GM23248 (cell line): ENCODE measurements around the gene ADGRL1. TPM values are rescaled to one million over a fixed set of nuclear protein-coding genes. Genes with fewer than 3 reads are reported as not detected.

Experiments
- DNase-seq: peaks from one replicate; pipeline ENCODE4 v3.0.0-alpha.2; 2015
- H2AFZ ChIP-seq: fragments of 200-600 bp; sonication (generic); 2 replicates; pipeline ENCODE4 v1.6.1; 2016; ENCODE audit warnings: antibody characterized with exemption
- H3F3A ChIP-seq: fragments of 200-600 bp; sonication (generic); 2 replicates; pipeline ENCODE4 v1.6.1; 2016; ENCODE audit warnings: mild to moderate bottlenecking, antibody characterized with exemption, mixed run types; ENCODE audit not compliant: insufficient read depth
- H3K27ac ChIP-seq: fragments of 200-600 bp; sonication (generic); 2 replicates; pipeline ENCODE4 v1.5.1; 2016; ENCODE audit warnings: mild to moderate bottlenecking
- H3K27me3 ChIP-seq: fragments of 200-600 bp; sonication (generic); replicated peaks from 2 replicates; pipeline ENCODE4 v1.6.1; 2016; ENCODE audit warnings: mild to moderate bottlenecking; ENCODE audit not compliant: insufficient read depth
- H3K36me3 ChIP-seq: fragments of 200-600 bp; sonication (generic); 2 replicates; pipeline ENCODE4 v1.6.1; 2016; ENCODE audit warnings: low read depth, mild to moderate bottlenecking
- H3K4me1 ChIP-seq: fragments of 200-600 bp; sonication (generic); 2 replicates; pipeline ENCODE4 v1.6.1; 2016; ENCODE audit warnings: mild to moderate bottlenecking; ENCODE audit not compliant: insufficient read depth
- H3K4me2 ChIP-seq: fragments of 200-600 bp; sonication (generic); one replicate; pipeline ENCODE4 v1.6.1; 2016; ENCODE audit warnings: mild to moderate bottlenecking; ENCODE audit not compliant: unreplicated experiment
- H3K4me3 ChIP-seq: fragments of 200-600 bp; sonication (generic); 2 replicates; pipeline ENCODE4 v1.5.1; 2016; ENCODE audit warnings: mild to moderate bottlenecking
- H3K79me2 ChIP-seq: fragments of 200-600 bp; sonication (generic); 2 replicates; pipeline ENCODE4 v1.6.1; 2016; ENCODE audit warnings: mild to moderate bottlenecking; ENCODE audit not compliant: insufficient read depth
- H3K9ac ChIP-seq: fragments of 200-600 bp; sonication (generic); 2 replicates; pipeline ENCODE4 v1.6.1; 2016; ENCODE audit warnings: mild to moderate bottlenecking
- H3K9me2 ChIP-seq: fragments of 200-600 bp; sonication (generic); 2 replicates; pipeline ENCODE4 v1.6.1; 2016; ENCODE audit warnings: mixed run types, mild to moderate bottlenecking, moderate library complexity; ENCODE audit not compliant: insufficient read depth
- H3K9me3 ChIP-seq: fragments of 200-600 bp; sonication (generic); one replicate; pipeline ENCODE4 v1.6.1; 2017; ENCODE audit warnings: low read depth
- H4K20me1 ChIP-seq: fragments of 200-600 bp; sonication (generic); 2 replicates; pipeline ENCODE4 v1.6.0; 2016; ENCODE audit not compliant: insufficient read depth
- EZH2 ChIP-seq: fragments of 200-600 bp; sonication (generic); IDR thresholded peaks from 2 replicates; pipeline ENCODE4 v1.6.1; 2018; ENCODE audit warnings: antibody characterized with exemption, mild to moderate bottlenecking; ENCODE audit not compliant: insufficient read depth, poor library complexity, severe bottlenecking
- EZH2phosphoT487 ChIP-seq: fragments of 200-600 bp; sonication (generic); IDR thresholded peaks from 2 replicates; pipeline ENCODE4 v1.6.1; 2018; ENCODE audit warnings: antibody characterized with exemption, moderate library complexity, mild to moderate bottlenecking, low read depth; ENCODE audit not compliant: insufficient read depth
- WGBS, 2 experiments: methylation state at CpG; one replicate each; pipeline ENCODE4 v1.1.6; 2015 to 2017; ENCODE audit warnings: low lambda C conversion rate in 2 of 2, low coverage in 1 of 2; ENCODE audit errors: missing lambda C conversion rate in 2 of 2; 5-methylcytosine and 5-hydroxymethylcytosine counted together
- in situ Hi-C: fragments of 300-500 bp; cut with MboI; formaldehyde crosslinking; loops from 2 replicates; pipeline ENCODE4 v1.15.0; 2020
- polyA plus RNA-seq: library from polyadenylated mRNA; unstranded; fragments of >200 nt; fragmentation: Nextera tagmentation; extraction: Ambion mirVana; gene quantifications from 2 replicates; pipeline ENCODE4 v1.2.1, GENCODE V29; 2016
- total RNA-seq: library from RNA; depleted of rRNA; stranded (reverse); fragments of >200 nt; shearing (Covaris generic); gene quantifications from 2 replicates; pipeline ENCODE4 v1.2.3, GENCODE V29; 2014

The ADGRL1 gene
- total and polyA plus RNA-seq, 2 experiments from 2014 or later: 1.0 to 3.0 TPM

- in situ Hi-C loops: no loop called here
- Histone ChIP-seq H3F3A (peaks cover 9% of the 10 kb centered on the region; the same call in 1 of the 2 replicates), H3K9me2 (no peaks in the 10 kb centered on the region), H4K20me1 (no peaks in the 10 kb centered on the region), H3K27me3 (no peaks in the 10 kb centered on the region), H3K9me3 (no peaks in the 10 kb centered on the region), H3K27ac (no peak overlapping the region), H3K4me1 (peaks cover 31% of the 10 kb centered on the region), H3K79me2 (peaks cover 21% of the 10 kb centered on the region), H3K4me2 (no peak overlapping the region), H2AFZ (no peak overlapping the region), H3K9ac (no peak overlapping the region), H3K36me3 (no peaks in the 10 kb centered on the region), H3K4me3 (no peak overlapping the region)
- DNase-seq: no peak
- TF ChIP-seq EZH2 (no peak), EZH2phosphoT487 (no peak)
- WGBS, 2 experiments: 93 to 95% methylated on average over 6 of the region's 6 CpGs
These were observed 60.6 kb downstream of the ADGRL1 start for GRCh38 chr19:14145381-14145780.

- no peak for DNase-seq
- H3K27me3 ChIP-seq: no peaks in the 10 kb centered on the region
- 78 to 87% methylated on average over 12 of the region's 12 CpGs for WGBS, 2 experiments
- no peaks in the 10 kb centered on the region for H3K9me3 ChIP-seq
- no peaks in the 10 kb centered on the region for H3K36me3 ChIP-seq
- TF ChIP-seq EZH2phosphoT487 (no peak), EZH2 (no peak)
- peaks cover 16% of the 10 kb centered on the region for H3F3A ChIP-seq
- no peak overlapping the region for H3K4me3 ChIP-seq
- H3K4me1 ChIP-seq: peaks cover 30% of the 10 kb centered on the region
- H3K79me2 ChIP-seq: peaks cover 23% of the 10 kb centered on the region; the same call in 1 of the 2 replicates
- H4K20me1 ChIP-seq: no peaks in the 10 kb centered on the region
- no peaks in the 10 kb centered on the region for H3K9me2 ChIP-seq
- no peak overlapping the region for H3K9ac ChIP-seq
- H3K4me2 ChIP-seq: no peak overlapping the region
- no peak overlapping the region for H3K27ac ChIP-seq
- H2AFZ ChIP-seq: no peak overlapping the region
- in situ Hi-C loops: no loop called here
These were observed 63.4 kb downstream of the ADGRL1 start for GRCh38 chr19:14142262-14143190.

GRCh38 chr19:14141041-14141440 lies 64.9 kb downstream of the ADGRL1 start:
- Histone ChIP-seq H3K36me3 (no peaks in the 10 kb centered on the region), H3K27ac (no peak overlapping the region), H3K4me2 (no peak overlapping the region), H2AFZ (no peak overlapping the region), H3K9me3 (no peaks in the 10 kb centered on the region), H3K9ac (no peak overlapping the region), H3F3A (peaks cover 9% of the 10 kb centered on the region), H3K79me2 (peaks cover 23% of the 10 kb centered on the region; the same call in 1 of the 2 replicates), H3K9me2 (no peaks in the 10 kb centered on the region), H3K27me3 (no peaks in the 10 kb centered on the region), H3K4me1 (peaks cover 16% of the 10 kb centered on the region), H4K20me1 (no peaks in the 10 kb centered on the region), H3K4me3 (no peak overlapping the region)
- 95% methylated on average over 8 of the region's 8 CpGs for WGBS, 2 experiments
- in situ Hi-C loops: no loop called here
- DNase-seq: no peak
- no peak for TF ChIP-seq EZH2phosphoT487
- TF ChIP-seq EZH2: no peak

- H3K27ac ChIP-seq: no peak overlapping the region
- no peaks in the 10 kb centered on the region for H3K36me3 ChIP-seq
- H3K4me1 ChIP-seq: peaks cover 16% of the 10 kb centered on the region
- H3K27me3 ChIP-seq: no peaks in the 10 kb centered on the region
- no peaks in the 10 kb centered on the region for H3K9me3 ChIP-seq
- TF ChIP-seq EZH2 (no peak), EZH2phosphoT487 (no peak)
- H2AFZ ChIP-seq: no peak overlapping the region
- in situ Hi-C loops: no loop called here
- no peak overlapping the region for H3K4me3 ChIP-seq
- H3K4me2 ChIP-seq: no peak overlapping the region
- no peaks in the 10 kb centered on the region for H3K9me2 ChIP-seq
- no peak overlapping the region for H3K9ac ChIP-seq
- 96 to 97% methylated on average over 9 of the region's 9 CpGs for WGBS, 2 experiments
- H3F3A ChIP-seq: peaks cover 9% of the 10 kb centered on the region
- no peaks in the 10 kb centered on the region for H4K20me1 ChIP-seq
- no peak for DNase-seq
- H3K79me2 ChIP-seq: peaks cover 24% of the 10 kb centered on the region
These were observed 66.0 kb downstream of the ADGRL1 start for GRCh38 chr19:14139944-14140343.
